GM18508 (cell line): Measurements from ENCODE around the gene MIGA1.
"Not testable (repeated sequence)": the region's sequence is repeated elsewhere in the genome, so short reads cannot be mapped to it uniquely, and the experiment has no call there.

Experiments
- ATAC-seq: cut with Tn5 transposase; IDR thresholded peaks from one replicate; pipeline ENCODE4 v1.9.1; 2021; ENCODE audit warnings: moderate number of reproducible peaks; ENCODE audit not compliant: insufficient read depth, unreplicated experiment

The MIGA1 gene

GRCh38 chr1:77779529-77780281 lies at the start of gene MIGA1:
Gene MIGA1, plus strand, starts transcription at chr1:77779649. Its CDS starts 3,604 bp downstream, at chr1:77783253.
- peak; percentile 78 for ATAC-seq

- no peak for ATAC-seq
Observed at GRCh38 chr1:77732090-77732489, 47.4 kb upstream of the MIGA1 start.

GRCh38 chr1:77739235-77739634 lies 40.2 kb upstream of the MIGA1 start:
- no peak for ATAC-seq

GRCh38 chr1:77741316-77741715 lies 38.1 kb upstream of the MIGA1 start:
- no peak for ATAC-seq

- ATAC-seq = no peak
Observed at GRCh38 chr1:77742011-77742555, 37.4 kb upstream of the MIGA1 start.

- ATAC-seq = no peak
Observed at GRCh38 chr1:77744576-77744975, 34.9 kb upstream of the MIGA1 start.

- not testable (repeated sequence) for ATAC-seq
Observed at GRCh38 chr1:77749489-77749888, 30.0 kb upstream of the MIGA1 start.

GRCh38 chr1:77756052-77756754 lies 23.2 kb upstream of the MIGA1 start:
- ATAC-seq = no peak

GRCh38 chr1:77757066-77757584 lies 22.3 kb upstream of the MIGA1 start:
- no peak for ATAC-seq

GRCh38 chr1:77757603-77758002 lies 21.8 kb upstream of the MIGA1 start:
- no peak for ATAC-seq

- peak; percentile 77 for ATAC-seq
Observed at GRCh38 chr1:77759071-77760028, 20.1 kb upstream of the MIGA1 start, which contains the start of gene USP33. Gene USP33, minus strand, starts transcription at chr1:77759852. Its CDS starts 18,155 bp downstream, at chr1:77741697.

- no peak for ATAC-seq
Observed at GRCh38 chr1:77762072-77762476, 17.4 kb upstream of the MIGA1 start.

- no peak for ATAC-seq
Observed at GRCh38 chr1:77768006-77768405, 11.4 kb upstream of the MIGA1 start.

- ATAC-seq = no peak
Observed at GRCh38 chr1:77776007-77776700, 3.3 kb upstream of the MIGA1 start.

- ATAC-seq = no peak
Observed at GRCh38 chr1:77781683-77782082, 2.2 kb downstream of the MIGA1 start.

GRCh38 chr1:77783141-77783540 lies 3.7 kb downstream of the MIGA1 start:
- ATAC-seq = no peak

- ATAC-seq = not testable (repeated sequence)
Observed at GRCh38 chr1:77786093-77786741, 6.8 kb downstream of the MIGA1 start.

GRCh38 chr1:77794550-77794949 lies 15.1 kb downstream of the MIGA1 start:
- ATAC-seq = no peak
